ENCODE data around the gene ATP8B4.

ATP8B4 gene

DNA sequence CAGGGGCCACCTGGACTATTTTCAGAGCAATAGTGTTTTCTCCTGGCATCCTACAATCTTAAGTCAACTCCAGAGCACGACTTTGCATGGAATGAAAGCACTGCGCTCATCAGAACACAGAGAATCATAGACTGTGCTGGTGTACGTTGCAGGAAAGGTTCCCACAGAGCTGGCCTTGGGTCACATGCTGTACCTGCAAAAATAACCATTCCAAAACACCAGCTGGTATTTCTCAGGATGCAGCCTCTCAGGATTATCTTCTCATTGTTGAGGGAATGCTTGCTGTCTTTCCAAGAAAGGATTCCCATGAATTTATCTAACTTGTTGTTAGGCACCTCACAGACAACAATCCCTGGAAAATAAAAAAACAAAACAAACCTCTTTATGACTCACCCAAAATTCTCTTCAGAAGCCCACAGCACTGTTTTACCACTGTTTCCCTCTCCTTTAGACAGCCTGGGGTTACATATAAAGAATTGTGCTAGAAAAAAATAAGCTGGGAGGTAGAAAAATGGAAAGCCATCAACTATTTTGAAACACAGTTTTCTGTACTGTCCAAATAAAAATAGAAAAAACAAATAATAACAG is 131.7 kb downstream of the ATP8B4 start:
- Histone ChIP-seq H3K4me1 (ENCODE audit: insufficient read depth, low read length) (no peaks in the 10 kb centered on the region), H2AFZ (ENCODE audit: low read depth, low read length) (no peak overlapping the region), H3K36me3 (ENCODE audit: insufficient read depth, low read length) (no peaks in the 10 kb centered on the region), H3K27ac (ENCODE audit: low read length) (no peak overlapping the region), H3K27me3 (ENCODE audit: insufficient read depth, low read length, poor library complexity) (no peaks in the 10 kb centered on the region), H3K9ac (ENCODE audit: low read depth, low read length) (no peak overlapping the region), H3K4me3 (ENCODE audit: low read depth in 1 of 2, low read length in 2 of 2) (no peak overlapping the region), H3K4me2 (ENCODE audit: insufficient read depth, low read length) (no peak overlapping the region), H3K79me2 (ENCODE audit: insufficient read depth, low read length) (no peaks in the 10 kb centered on the region), H3K9me3 (ENCODE audit: insufficient read depth, low read length, severe bottlenecking) (no peaks in the 10 kb centered on the region), H4K20me1 (ENCODE audit: insufficient read depth, low read length) (no peaks in the 10 kb centered on the region)
- ATAC-seq (ENCODE audit: insufficient read depth, low read depth) (no peak), DNase-seq (no peak)
- no peak for TF ChIP-seq EZH2 (IDR thresholded peaks at IDR 0.05; ENCODE audit: borderline replicate concordance, low read depth, low read length, severe bottlenecking)
- TF ChIP-seq, protein P1, sequence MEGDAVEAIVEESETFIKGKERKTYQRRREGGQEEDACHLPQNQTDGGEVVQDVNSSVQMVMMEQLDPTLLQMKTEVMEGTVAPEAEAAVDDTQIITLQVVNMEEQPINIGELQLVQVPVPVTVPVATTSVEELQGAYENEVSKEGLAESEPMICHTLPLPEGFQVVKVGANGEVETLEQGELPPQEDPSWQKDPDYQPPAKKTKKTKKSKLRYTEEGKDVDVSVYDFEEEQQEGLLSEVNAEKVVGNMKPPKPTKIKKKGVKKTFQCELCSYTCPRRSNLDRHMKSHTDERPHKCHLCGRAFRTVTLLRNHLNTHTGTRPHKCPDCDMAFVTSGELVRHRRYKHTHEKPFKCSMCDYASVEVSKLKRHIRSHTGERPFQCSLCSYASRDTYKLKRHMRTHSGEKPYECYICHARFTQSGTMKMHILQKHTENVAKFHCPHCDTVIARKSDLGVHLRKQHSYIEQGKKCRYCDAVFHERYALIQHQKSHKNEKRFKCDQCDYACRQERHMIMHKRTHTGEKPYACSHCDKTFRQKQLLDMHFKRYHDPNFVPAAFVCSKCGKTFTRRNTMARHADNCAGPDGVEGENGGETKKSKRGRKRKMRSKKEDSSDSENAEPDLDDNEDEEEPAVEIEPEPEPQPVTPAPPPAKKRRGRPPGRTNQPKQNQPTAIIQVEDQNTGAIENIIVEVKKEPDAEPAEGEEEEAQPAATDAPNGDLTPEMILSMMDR (IDR thresholded peaks at IDR 0.05; ENCODE audit: borderline replicate concordance, extremely low read depth, low read length, poor library complexity, severe bottlenecking) = no peak

DNA sequence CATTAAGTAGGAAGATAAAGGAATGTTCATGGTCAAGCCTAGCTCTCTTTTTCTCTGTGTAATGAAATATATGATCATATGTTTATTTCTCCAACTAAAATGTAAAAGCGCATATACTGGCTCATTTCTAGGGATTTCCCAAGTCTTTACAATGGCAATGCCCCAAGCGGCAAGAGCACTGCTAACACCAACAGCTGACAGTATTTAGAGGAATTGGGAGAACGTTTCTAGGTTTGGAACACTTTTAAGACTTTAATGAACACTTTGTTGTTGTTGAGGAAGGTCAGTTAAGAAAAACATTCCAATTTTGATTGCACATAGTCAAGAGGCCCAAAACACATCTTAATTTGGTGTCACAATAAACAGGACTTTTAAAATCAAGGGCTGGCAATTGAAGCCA is 132.7 kb downstream of the ATP8B4 start:
- DNase-seq (no peak), ATAC-seq (ENCODE audit: insufficient read depth, low read depth) (no peak)
- no peak overlapping the region for H3K4me2 ChIP-seq (ENCODE audit: insufficient read depth, low read length)
- no peaks in the 10 kb centered on the region for H3K79me2 ChIP-seq (ENCODE audit: insufficient read depth, low read length)
- H2AFZ ChIP-seq (ENCODE audit: low read depth, low read length) = no peak overlapping the region
- TF ChIP-seq, protein P1 (IDR thresholded peaks at IDR 0.05; ENCODE audit: borderline replicate concordance, extremely low read depth, low read length, poor library complexity, severe bottlenecking) = no peak
- TF ChIP-seq EZH2 (IDR thresholded peaks at IDR 0.05; ENCODE audit: borderline replicate concordance, low read depth, low read length, severe bottlenecking) = no peak
- H3K36me3 ChIP-seq (ENCODE audit: insufficient read depth, low read length) = no peaks in the 10 kb centered on the region
- no peak overlapping the region for H3K9ac ChIP-seq (ENCODE audit: low read depth, low read length)
- H3K9me3 ChIP-seq (ENCODE audit: insufficient read depth, low read length, severe bottlenecking) = no peaks in the 10 kb centered on the region
- H4K20me1 ChIP-seq (ENCODE audit: insufficient read depth, low read length) = no peaks in the 10 kb centered on the region
- H3K4me3 ChIP-seq (ENCODE audit: low read depth in 1 of 2, low read length in 2 of 2) = no peak overlapping the region
- no peaks in the 10 kb centered on the region for H3K27me3 ChIP-seq (ENCODE audit: insufficient read depth, low read length, poor library complexity)
- H3K4me1 ChIP-seq (ENCODE audit: insufficient read depth, low read length) = no peaks in the 10 kb centered on the region
- no peak overlapping the region for H3K27ac ChIP-seq (ENCODE audit: low read length)

GRCh38 chr15:49985463-49985862 is 133.6 kb downstream of the ATP8B4 start:
- Histone ChIP-seq H3K27ac (ENCODE audit: low read length) (no peak overlapping the region), H3K4me1 (ENCODE audit: insufficient read depth, low read length) (no peaks in the 10 kb centered on the region), H4K20me1 (ENCODE audit: insufficient read depth, low read length) (no peaks in the 10 kb centered on the region), H3K9me3 (ENCODE audit: insufficient read depth, low read length, severe bottlenecking) (no peaks in the 10 kb centered on the region), H3K36me3 (ENCODE audit: insufficient read depth, low read length) (no peaks in the 10 kb centered on the region), H3K4me2 (ENCODE audit: insufficient read depth, low read length) (no peak overlapping the region), H3K4me3 (ENCODE audit: low read depth in 1 of 2, low read length in 2 of 2) (no peak overlapping the region), H3K9ac (ENCODE audit: low read depth, low read length) (no peak overlapping the region), H3K79me2 (ENCODE audit: insufficient read depth, low read length) (no peaks in the 10 kb centered on the region), H3K27me3 (ENCODE audit: insufficient read depth, low read length, poor library complexity) (no peaks in the 10 kb centered on the region), H2AFZ (ENCODE audit: low read depth, low read length) (no peak overlapping the region)
- TF ChIP-seq, protein P1 (IDR thresholded peaks at IDR 0.05; ENCODE audit: borderline replicate concordance, extremely low read depth, low read length, poor library complexity, severe bottlenecking) = no peak
- TF ChIP-seq EZH2 (IDR thresholded peaks at IDR 0.05; ENCODE audit: borderline replicate concordance, low read depth, low read length, severe bottlenecking) = no peak
- DNase-seq = no peak
- ATAC-seq (ENCODE audit: insufficient read depth, low read depth) = no peak

Measured in DND-41 (cell line).